IMR-90 (cell line): ENCODE results near the gene PALMD. TPM values are rescaled to one million over a fixed set of nuclear protein-coding genes. Genes with fewer than 3 reads are reported as not detected.

Experiments
- ATAC-seq: fragments of 200-7000 bp; cut with Tn5 transposase; 2 replicates; pipeline ENCODE4 v1.9.1; 2020; ENCODE audit warnings: low read depth, mild to moderate bottlenecking, moderate library complexity
- BruUV-seq: library from RNA; stranded (reverse); fragments of 400-500 nt; replicated peaks from 2 replicates; lab custom pipeline; 2021; lab: Mats Ljungman, UMichigan
- CTCF ChIA-PET: fragments of 300-600 bp; formaldehyde crosslinking; extraction: SDS; loops from one replicate; lab custom pipeline; 2021; ENCODE audit warnings: antibody characterized with exemption; lab: Yijun Ruan, JAX
- POLR2A ChIA-PET: fragments of 300-600 bp; sonication (Branson Sonifier 250); formaldehyde crosslinking; loops from one replicate; lab custom pipeline; 2022; ENCODE audit warnings: antibody characterized with exemption; ENCODE audit not compliant: unreplicated experiment; lab: Charles Lee
- DNase-seq: peaks from one replicate; pipeline ENCODE4 v3.0.0; 2013
- H2AFZ ChIP-seq: replicated peaks from 2 replicates; pipeline ENCODE3; 2013; ENCODE audit warnings: low read length, mild to moderate bottlenecking; ENCODE audit not compliant: poor library complexity
- H2AK5ac ChIP-seq: 2 replicates; pipeline ENCODE4 v1.6.1; 2013; ENCODE audit warnings: low read depth, low read length, inconsistent platforms
- H2AK9ac ChIP-seq: replicated peaks from 2 replicates; pipeline ENCODE3; 2013; ENCODE audit warnings: mild to moderate bottlenecking, low read depth, low read length, moderate library complexity; ENCODE audit not compliant: poor library complexity
- H2BK120ac ChIP-seq: 2 replicates; pipeline ENCODE4 v1.6.1; 2013; ENCODE audit warnings: low read depth, low read length, inconsistent platforms
- H2BK15ac ChIP-seq: 3 replicates; pipeline ENCODE4 v1.6.1; 2013; ENCODE audit warnings: low read depth, low read length, inconsistent platforms
- H2BK20ac ChIP-seq: 2 replicates; pipeline ENCODE4 v1.6.1; 2013; ENCODE audit warnings: low read depth, mild to moderate bottlenecking, inconsistent platforms, low read length, moderate library complexity
- H2BK5ac ChIP-seq: 2 replicates; pipeline ENCODE4 v1.6.1; 2013; ENCODE audit warnings: mild to moderate bottlenecking, low read depth, low read length, inconsistent platforms; ENCODE audit not compliant: poor library complexity, severe bottlenecking
- H3K14ac ChIP-seq: replicated peaks from 2 replicates; pipeline ENCODE4 v1.6.1; 2013; ENCODE audit warnings: low read depth, low read length, inconsistent platforms
- H3K18ac ChIP-seq: 2 replicates; pipeline ENCODE4 v1.6.1; 2013; ENCODE audit warnings: low read depth, low read length, control low read depth
- H3K23ac ChIP-seq: 2 replicates; pipeline ENCODE4 v1.6.1; 2013; ENCODE audit warnings: low read depth, low read length, inconsistent platforms
- H3K27ac ChIP-seq: 2 replicates; pipeline ENCODE4 v1.5.1; 2013; ENCODE audit warnings: mild to moderate bottlenecking, control low read depth, low read length; ENCODE audit not compliant: insufficient read depth
- H3K27me3 ChIP-seq: 2 replicates; pipeline ENCODE4 v1.6.1; 2013; ENCODE audit warnings: low read length; ENCODE audit not compliant: control insufficient read depth, insufficient read depth
- H3K36me3 ChIP-seq: 2 replicates; pipeline ENCODE4 v1.6.1; 2013; ENCODE audit warnings: low read length, mixed read lengths; ENCODE audit not compliant: control insufficient read depth, insufficient read depth
- H3K4ac ChIP-seq: 2 replicates; pipeline ENCODE4 v1.6.1; 2013; ENCODE audit warnings: low read depth, low read length, inconsistent platforms
- H3K4me1 ChIP-seq: 2 replicates; pipeline ENCODE4 v1.6.1; 2013; ENCODE audit warnings: low read length, mixed read lengths; ENCODE audit not compliant: control insufficient read depth, insufficient read depth
- H3K4me2 ChIP-seq: 2 replicates; pipeline ENCODE4 v1.6.1; 2013; ENCODE audit warnings: low read depth, mild to moderate bottlenecking, control low read depth, low read length, moderate library complexity
- H3K4me3 ChIP-seq: 2 replicates; pipeline ENCODE4 v1.5.1; 2013; ENCODE audit warnings: low read depth, mild to moderate bottlenecking, control low read depth, low read length, moderate library complexity; ENCODE audit not compliant: insufficient read depth
- H3K56ac ChIP-seq: 2 replicates; pipeline ENCODE4 v1.6.1; 2013; ENCODE audit warnings: low read length, inconsistent platforms; ENCODE audit not compliant: insufficient read depth; ENCODE audit errors: extremely low read depth
- H3K79me1 ChIP-seq, 2 experiments: 2 replicates each; pipeline ENCODE4 v1.6.1; 2013; ENCODE audit warnings: low read length in 2 of 2, inconsistent platforms in 1 of 2, low read depth in 1 of 2
- H3K9ac ChIP-seq: 2 replicates; pipeline ENCODE4 v1.6.1; 2013; ENCODE audit warnings: low read depth, low read length, control low read depth
- H3K9me1 ChIP-seq: 2 replicates; pipeline ENCODE4 v1.6.1; 2013; ENCODE audit warnings: low read length, inconsistent platforms; ENCODE audit not compliant: insufficient read depth
- H3K9me3 ChIP-seq: 2 replicates; pipeline ENCODE4 v1.6.1; 2013; ENCODE audit warnings: low read length; ENCODE audit not compliant: control insufficient read depth, insufficient read depth
- H4K20me1 ChIP-seq: 2 replicates; pipeline ENCODE4 v1.6.1; 2013; ENCODE audit warnings: low read length, inconsistent platforms; ENCODE audit not compliant: insufficient read depth
- H4K5ac ChIP-seq: 2 replicates; pipeline ENCODE4 v1.6.1; 2013; ENCODE audit warnings: mild to moderate bottlenecking, low read depth, low read length, control low read depth
- H4K8ac ChIP-seq, 2 experiments: 2 replicates each; pipeline ENCODE4 v1.6.1; 2013; ENCODE audit warnings: low read depth in 2 of 2, low read length in 2 of 2, control low read depth in 1 of 2, inconsistent platforms in 1 of 2
- H4K91ac ChIP-seq: 2 replicates; pipeline ENCODE4 v1.6.1; 2013; ENCODE audit warnings: low read depth, low read length, inconsistent platforms; ENCODE audit not compliant: insufficient read depth
- BHLHE40 ChIP-seq: fragments of 150-350 bp; IDR thresholded peaks from 2 replicates; pipeline ENCODE4 v1.6.1; 2016; ENCODE audit warnings: mild to moderate bottlenecking, low read depth, low read length
- CEBPB ChIP-seq: IDR thresholded peaks from 2 replicates; pipeline ENCODE4 v1.6.1; 2012; ENCODE audit warnings: low read depth, low read length, improper control_type of control experiment
- CHD1 ChIP-seq: IDR thresholded peaks from 2 replicates; pipeline ENCODE4 v1.6.1; 2012; ENCODE audit warnings: low read depth, low read length, improper control_type of control experiment
- CTCF ChIP-seq: conservative IDR thresholded peaks from 2 replicates; pipeline ENCODE4 v1.5.1; 2012; ENCODE audit warnings: mild to moderate bottlenecking, low read depth, low read length, improper control_type of control experiment
- ELK1 ChIP-seq: fragments of 150-350 bp; IDR thresholded peaks from 2 replicates; pipeline ENCODE4 v1.6.1; 2016; ENCODE audit warnings: low read depth, mild to moderate bottlenecking, low read length, moderate library complexity, borderline replicate concordance
- FOS ChIP-seq: fragments of 150-350 bp; IDR thresholded peaks from 2 replicates; pipeline ENCODE4 v1.6.1; 2016; ENCODE audit warnings: low read depth, low read length
- MAFK ChIP-seq: IDR thresholded peaks from 2 replicates; pipeline ENCODE4 v1.6.1; 2012; ENCODE audit warnings: low read depth, low read length, improper control_type of control experiment
- MAZ ChIP-seq: IDR thresholded peaks from 2 replicates; pipeline ENCODE4 v1.6.1; 2012; ENCODE audit warnings: low read depth, mild to moderate bottlenecking, low read length, improper control_type of control experiment, moderate library complexity, borderline replicate concordance
- MXI1 ChIP-seq: IDR thresholded peaks from 2 replicates; pipeline ENCODE4 v1.6.1; 2012; ENCODE audit warnings: low read depth, mild to moderate bottlenecking, low read length, moderate library complexity, borderline replicate concordance
- NFE2L2 ChIP-seq: fragments of 150-350 bp; IDR thresholded peaks from 2 replicates; pipeline ENCODE4 v1.6.1; 2016; ENCODE audit warnings: low read depth, mild to moderate bottlenecking, low read length
- POLR2A ChIP-seq: IDR thresholded peaks from 2 replicates; pipeline ENCODE4 v1.6.1; 2012; ENCODE audit warnings: mild to moderate bottlenecking, low read depth, low read length
- RAD21 ChIP-seq: IDR thresholded peaks from 2 replicates; pipeline ENCODE4 v1.6.1; 2012; ENCODE audit warnings: low read length, improper control_type of control experiment
- RCOR1 ChIP-seq: IDR thresholded peaks from 2 replicates; pipeline ENCODE4 v1.6.1; 2012; ENCODE audit warnings: mild to moderate bottlenecking, low read length, improper control_type of control experiment; ENCODE audit not compliant: insufficient replicate concordance
- RFX5 ChIP-seq: IDR thresholded peaks from 2 replicates; pipeline ENCODE4 v1.8.0; 2012; ENCODE audit warnings: low read depth, mild to moderate bottlenecking, low read length, moderate library complexity
- SMC3 ChIP-seq: fragments of 150-350 bp; IDR thresholded peaks from 2 replicates; pipeline ENCODE4 v1.6.1; 2016; ENCODE audit warnings: low read depth, mild to moderate bottlenecking, antibody characterized with exemption, low read length, moderate library complexity
- USF2 ChIP-seq: fragments of 150-350 bp; IDR thresholded peaks from 2 replicates; pipeline ENCODE4 v1.6.1; 2017; ENCODE audit warnings: mild to moderate bottlenecking, antibody characterized with exemption, low read length, low read depth
- dilution Hi-C: fragments of 300-500 bp; cut with HindIII; formaldehyde crosslinking; loops from one replicate; pipeline ENCODE4 v1.14.3; 2018; ENCODE audit warnings: low sequenced_read_pairs; ENCODE audit not compliant: unreplicated experiment
- in situ Hi-C: fragments of 300-500 bp; cut with MboI; formaldehyde crosslinking; loops from 3 replicates; pipeline ENCODE4 v1.14.3; 2019; ENCODE audit warnings: low sequenced_read_pairs, inconsistent platforms, mixed read lengths
- intact Hi-C: fragments of 100-400 bp; cut with micrococcal nuclease; formaldehyde crosslinking; loops from 2 replicates; pipeline ENCODE4 v1.10.0; 2022
- polyA plus RNA-seq, 3 experiments: library from polyadenylated mRNA; depleted of rRNA; stranded (reverse); fragments of >200 nt; gene quantifications; 2 replicates each; pipeline ENCODE4 v1.2.3, GENCODE V29; 2012; ENCODE audit warnings: low replicate concordance in 1 of 3
- total RNA-seq: library from RNA; depleted of rRNA; stranded (reverse); fragments of >200 nt; gene quantifications from 2 replicates; pipeline ENCODE4 v1.2.3, GENCODE V29; 2012

The PALMD gene
- total and polyA plus RNA-seq, 2 of the 4 experiments (the other 2 are of a cell fraction) = 0.51 to 0.72 TPM

GRCh38 chr1:99641558-99641957 lies 4.4 kb upstream of the PALMD start:
- Histone ChIP-seq H3K9me1 (peaks cover 4% of the 10 kb centered on the region; the same call in 1 of the 2 replicates), H2AK9ac (no peak overlapping the region), H2BK120ac (no peak overlapping the region), H3K4ac (no peak overlapping the region), H3K27me3 (no peaks in the 10 kb centered on the region), H2BK5ac (no peak overlapping the region), H4K5ac (no peak overlapping the region), H2BK20ac (no peak overlapping the region), H2AFZ (no peak overlapping the region), H3K14ac (no peak overlapping the region), H3K4me3 (no peak overlapping the region), H3K4me2 (no peak overlapping the region), H3K79me1 (no peaks in the 10 kb centered on the region), H3K36me3 (no peaks in the 10 kb centered on the region), H3K23ac (no peak overlapping the region), H3K18ac (no peak overlapping the region), H3K27ac (no peak overlapping the region), H3K9me3 (no peaks in the 10 kb centered on the region), H2AK5ac (no peak overlapping the region), H4K8ac (no peak overlapping the region), H3K56ac (no peak overlapping the region), H4K20me1 (no peaks in the 10 kb centered on the region), H4K91ac (no peak overlapping the region), H3K4me1 (peaks cover 12% of the 10 kb centered on the region), H3K9ac (no peak overlapping the region), H2BK15ac (no peak overlapping the region)
- TF ChIP-seq ELK1 (no peak), MXI1 (no peak), BHLHE40 (no peak), RCOR1 (no peak), POLR2A (no peak), MAFK (no peak), RFX5 (no peak), SMC3 (no peak), NFE2L2 (no peak), CTCF (no peak), CHD1 (no peak), USF2 (no peak), CEBPB (no peak), FOS (no peak), MAZ (no peak), RAD21 (no peak)
- dilution Hi-C loops (no loop called here), intact Hi-C loops (no loop called here), in situ Hi-C loops (no loop called here)
- no peak for DNase-seq
- CTCF ChIA-PET = no interaction called here
- no peak for ATAC-seq
- POLR2A ChIA-PET = no interaction called here
- BruUV-seq = no TSS peak
